Measurements from ENCODE around the gene LRRC27.

The LRRC27 gene

DNA sequence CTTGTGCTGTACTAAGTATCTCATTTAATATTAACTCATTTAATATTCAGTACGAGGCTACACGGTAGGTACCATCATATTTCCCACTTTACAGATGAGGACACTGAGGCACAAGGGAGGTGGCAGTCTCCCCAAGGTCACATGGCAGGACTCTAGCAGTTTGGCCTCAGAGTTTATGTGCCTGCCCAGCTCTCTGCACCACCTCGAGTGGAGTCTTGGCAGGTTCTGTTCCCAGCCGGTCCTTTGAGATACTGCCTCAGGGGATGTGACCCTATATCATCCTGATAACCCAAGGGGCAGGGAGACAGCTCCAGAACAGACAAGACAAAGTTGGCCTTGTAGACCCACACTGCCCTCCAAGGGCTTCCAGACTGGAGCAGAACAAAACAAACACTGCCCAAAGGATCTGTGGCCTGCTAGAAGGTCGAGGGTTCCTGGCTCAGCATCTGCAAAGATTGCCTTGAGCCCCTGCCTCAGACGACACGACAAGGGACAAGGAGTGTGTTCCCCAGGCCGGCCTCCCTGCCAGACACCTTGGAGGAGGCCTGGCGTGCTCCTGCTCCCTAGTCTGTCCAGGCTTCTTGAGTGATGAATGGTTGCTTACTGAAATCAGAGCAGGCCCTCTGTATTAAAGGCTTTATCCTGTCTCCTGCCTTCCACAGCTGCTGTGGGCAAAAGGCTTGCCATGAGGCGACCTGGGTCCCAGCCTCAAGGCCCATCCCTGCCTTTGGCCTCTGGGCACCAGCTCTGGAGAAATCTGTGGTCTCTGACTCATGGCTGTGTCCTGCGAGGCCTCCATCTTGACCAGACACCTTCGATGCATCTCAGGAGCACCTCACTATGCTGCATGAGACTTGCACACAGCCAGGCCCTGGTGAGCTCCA is 61.1 kb downstream of the LRRC27 start:
- no peak for DNase-seq

DNA sequence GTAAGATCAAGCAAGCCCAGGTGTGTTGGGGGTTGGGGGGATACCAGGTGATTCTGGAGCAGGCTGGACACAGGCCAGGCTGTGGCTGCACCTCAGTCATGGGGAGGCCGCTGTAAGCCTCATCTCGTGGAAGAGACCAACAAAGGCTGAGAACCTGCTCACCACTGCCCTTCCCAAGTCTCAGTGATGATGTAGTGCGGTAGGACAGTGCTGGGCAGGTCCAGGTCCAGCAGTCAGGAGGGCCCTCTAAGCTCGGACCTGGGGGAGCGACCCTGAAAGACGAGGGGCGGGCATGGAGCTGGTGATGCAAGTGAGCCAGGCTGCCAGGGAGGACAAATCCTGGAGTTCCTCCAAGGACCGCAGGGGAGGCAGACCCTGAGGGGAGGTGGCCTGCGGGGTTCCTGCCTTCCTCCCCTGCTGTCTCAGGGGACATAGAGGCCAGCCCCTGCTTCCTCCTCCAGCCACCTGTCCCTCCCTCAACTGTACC is 61.7 kb downstream of the LRRC27 start:
- DNase-seq: no peak

DNA sequence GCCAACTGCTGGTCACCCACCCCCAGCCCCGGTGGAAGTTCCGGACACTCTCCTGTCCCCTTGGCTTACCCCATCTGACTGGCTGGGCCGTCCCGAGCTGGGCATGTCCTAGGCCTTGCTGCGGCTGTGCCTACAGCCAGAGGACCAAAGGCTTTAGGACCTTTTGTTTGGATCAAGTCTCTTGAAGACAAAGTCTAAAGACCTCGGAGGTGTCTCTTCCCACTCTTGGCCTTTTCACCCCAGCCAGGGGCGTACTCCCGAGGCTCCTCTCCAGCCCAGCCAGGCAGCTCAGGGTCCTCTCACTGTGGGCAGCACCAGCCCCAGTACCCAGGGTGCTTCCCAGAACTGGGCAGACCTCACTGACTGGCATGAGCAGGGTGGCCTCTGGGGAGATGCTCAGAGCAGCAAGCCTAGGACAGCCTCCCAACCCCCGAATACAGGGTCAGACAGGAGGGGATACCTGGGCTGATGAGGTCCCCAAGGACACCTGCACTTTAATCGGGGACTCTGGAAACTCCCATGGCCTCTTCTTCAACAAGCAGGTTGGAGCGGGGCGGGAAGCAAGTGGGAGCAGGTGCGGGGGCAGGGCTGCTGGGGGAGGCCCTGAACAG is 62.3 kb downstream of the LRRC27 start:
- DNase-seq: no peak

DNA sequence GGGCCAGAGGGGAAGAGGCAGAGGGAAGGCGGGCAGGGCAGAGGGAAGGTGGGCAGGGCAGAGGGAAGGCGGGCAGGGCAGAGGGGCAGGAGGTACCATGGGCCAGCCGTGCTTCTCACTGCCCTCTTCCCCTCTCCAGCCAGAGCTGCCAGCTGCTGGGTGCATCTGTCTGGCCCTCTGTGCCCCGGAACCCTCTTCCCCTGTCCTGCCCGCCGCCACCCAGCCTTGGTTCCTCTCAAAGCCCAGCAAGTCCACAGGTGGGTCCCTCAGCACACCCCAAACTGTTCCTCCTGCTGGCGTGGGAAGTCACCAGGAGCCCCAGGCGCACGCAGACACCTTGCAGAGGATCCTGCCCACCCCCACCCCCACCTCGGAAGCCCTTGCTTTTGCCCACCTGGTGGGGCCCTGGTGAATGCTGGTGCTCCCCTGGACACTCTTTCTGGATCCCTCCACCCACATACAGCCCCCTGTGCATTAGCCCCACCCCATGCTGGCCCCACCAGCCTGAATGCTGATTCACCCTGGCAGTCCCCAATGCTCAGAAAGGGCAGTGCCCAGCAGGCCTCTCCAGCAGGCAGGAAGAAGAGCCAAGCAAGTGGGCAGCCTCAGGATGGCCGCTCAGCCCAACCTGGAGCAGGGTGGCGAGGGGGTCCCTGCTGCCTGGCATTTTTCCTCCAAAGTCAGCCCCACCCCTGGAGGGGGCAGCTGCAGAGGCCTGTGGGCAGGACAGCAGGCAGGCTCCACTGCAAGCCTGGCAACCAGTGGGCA is 63.1 kb downstream of the LRRC27 start:
- DNase-seq: no peak

DNA sequence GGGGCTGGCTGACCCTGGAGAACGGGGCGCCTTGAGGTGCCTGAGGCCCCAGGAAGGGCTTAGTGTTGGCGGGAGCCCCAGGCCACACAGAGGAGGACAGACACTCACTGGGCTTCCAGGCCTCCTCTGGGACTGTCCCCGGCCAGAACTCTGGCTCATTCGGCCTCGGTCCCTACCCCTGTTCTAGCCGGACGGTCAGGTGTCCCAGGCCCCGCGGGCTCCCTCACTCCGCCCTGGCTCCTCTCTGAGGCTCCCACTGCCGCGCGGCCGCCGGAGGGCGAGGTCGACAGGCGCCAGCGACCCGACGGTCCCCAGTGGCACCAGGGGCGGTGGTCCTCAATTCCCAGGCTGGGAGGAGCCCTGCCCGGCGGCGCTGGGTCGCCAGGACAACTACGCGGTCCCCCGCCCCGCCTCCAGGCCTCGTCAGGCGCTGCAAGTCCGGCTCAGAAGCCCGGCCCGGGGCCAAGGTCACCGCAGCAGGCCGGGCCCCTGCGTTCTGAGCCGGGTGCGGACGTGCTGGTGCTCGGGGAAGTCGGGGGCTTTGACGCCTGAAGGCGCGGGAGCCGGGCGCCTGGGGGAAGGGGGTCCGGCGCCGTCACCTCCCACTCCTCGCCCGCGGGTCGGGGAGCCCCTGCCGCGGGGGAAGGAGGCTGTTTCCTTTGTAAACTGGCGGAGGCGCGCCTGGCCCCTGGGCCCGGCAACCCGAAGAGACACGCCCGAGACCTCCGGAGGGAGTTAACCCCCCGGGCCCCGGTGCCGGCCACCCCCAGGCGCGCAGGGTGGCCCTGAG is 63.9 kb downstream of the LRRC27 start:
- DNase-seq: no peak

DNA sequence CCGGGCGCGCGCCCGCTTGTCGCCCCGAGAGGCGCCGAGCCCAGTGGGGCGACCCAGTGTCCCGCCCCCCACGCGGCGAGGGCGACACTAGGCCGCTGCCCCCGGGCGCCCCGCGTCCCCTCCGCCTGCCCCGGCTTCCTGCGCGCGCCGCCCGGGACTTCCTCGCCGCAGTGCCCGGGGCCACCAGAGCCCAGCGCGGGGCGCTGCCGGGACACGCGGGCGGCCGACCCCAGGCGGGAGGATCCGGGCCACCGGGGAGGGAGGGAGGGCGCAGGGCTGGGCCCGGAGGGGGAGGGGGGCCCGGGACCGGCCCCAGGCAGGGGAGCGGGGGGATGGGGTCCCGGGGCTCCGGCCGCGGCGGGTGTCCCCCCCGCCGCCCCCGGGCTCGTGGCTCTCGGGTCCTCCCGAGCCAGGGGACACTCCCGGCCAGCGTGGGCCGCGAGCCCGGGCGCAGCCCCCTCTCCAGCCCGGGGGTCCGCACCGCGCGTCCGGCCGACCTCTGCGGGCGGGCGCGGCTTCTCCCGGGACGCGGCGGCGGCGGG is 64.6 kb downstream of the LRRC27 start:
- no peak for DNase-seq

DNA sequence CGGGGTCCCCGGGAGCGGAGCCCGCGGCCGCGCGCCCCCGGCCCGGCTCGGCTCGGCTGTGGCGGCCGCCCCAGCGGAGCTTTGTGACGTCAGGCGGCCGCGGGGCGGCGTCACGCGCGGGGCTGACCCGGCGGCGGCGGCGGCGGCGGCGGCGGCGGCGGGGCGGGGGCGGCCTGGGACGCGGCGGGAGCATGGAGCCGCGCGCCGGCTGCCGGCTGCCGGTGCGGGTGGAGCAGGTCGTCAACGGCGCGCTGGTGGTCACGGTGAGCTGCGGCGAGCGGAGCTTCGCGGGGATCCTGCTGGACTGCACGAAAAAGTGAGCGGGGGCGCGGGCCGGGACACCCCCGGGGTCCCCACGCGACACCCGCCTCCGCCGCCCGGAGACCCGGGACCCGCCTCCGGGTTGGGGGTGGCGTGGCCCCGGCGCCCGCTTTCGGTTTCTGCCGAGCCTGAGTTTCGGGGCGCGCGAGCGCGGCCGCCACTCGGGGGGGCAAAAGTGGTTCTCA is 65.1 kb downstream of the LRRC27 start, which contains the start of gene PWWP2B:
TSS of gene PWWP2B (plus strand) at position 165 of the 506 bp plus-strand sequence. CDS start at position 192, 27 bp downstream.
- DNase-seq: no peak

DNA sequence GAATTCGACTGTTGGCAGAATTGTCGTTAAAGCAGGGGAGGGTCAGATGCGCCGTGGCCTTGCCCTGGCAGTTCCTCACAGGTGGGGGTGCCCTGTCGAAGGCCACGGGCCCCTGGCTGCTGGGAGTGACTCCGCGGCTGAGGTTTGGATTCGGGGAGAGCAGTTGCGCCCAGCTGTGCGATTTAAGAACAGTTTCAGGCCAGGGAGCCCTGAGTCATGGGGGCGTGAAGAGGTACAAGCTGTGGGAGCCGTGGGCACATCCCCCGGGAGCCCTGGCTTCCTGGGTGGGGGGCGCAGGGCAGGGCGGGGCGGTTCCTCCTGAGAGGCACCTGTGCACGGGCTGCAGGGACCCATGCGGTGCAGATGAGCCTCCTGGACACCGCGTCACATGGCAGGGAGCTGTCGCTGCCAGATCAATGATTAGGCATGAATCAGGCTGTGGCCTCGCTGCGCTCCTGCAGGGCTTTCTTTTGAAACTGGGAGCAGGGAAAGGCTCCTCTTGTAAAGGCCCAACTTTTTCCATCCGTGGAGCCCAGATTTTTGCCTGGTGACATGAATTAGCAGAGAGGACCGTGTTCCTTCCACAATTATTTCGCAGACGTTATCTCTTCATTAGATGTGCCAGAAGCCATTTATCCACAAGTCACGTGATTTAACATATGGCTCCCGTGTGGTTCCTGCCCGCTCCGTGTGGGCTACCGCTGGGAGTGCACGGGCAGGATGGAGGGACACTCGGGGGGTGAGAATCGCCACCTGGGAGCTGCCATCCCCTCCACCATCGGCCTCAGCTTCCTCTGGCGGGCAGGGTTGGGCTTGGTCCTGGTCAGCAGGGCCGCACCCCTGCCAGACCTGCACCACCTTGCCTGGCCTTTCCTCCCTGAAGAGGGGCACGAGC is 65.9 kb downstream of the LRRC27 start:
- DNase-seq: peak; percentile 2

DNA sequence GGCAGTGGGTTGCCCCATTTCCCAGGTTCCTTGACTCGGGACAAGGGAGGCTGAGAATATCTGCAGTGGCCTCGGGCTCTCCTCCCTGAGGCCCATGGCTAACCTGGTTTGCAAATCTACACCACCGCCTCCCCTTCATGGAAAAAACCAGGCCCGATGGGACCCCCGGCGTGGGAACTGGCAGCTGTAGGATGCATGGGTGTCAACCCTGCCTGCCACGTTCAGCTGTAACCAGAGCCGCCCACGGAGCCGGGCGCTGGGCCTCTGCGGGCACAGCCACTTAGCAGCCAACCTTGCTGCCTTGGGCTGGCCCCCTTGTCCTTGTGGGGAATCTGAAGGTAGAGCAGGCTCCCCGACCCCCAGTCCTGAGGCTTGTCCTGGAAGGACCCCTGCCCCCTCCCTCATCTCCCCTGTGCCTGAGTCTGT is 66.6 kb downstream of the LRRC27 start:
- DNase-seq: no peak

DNA sequence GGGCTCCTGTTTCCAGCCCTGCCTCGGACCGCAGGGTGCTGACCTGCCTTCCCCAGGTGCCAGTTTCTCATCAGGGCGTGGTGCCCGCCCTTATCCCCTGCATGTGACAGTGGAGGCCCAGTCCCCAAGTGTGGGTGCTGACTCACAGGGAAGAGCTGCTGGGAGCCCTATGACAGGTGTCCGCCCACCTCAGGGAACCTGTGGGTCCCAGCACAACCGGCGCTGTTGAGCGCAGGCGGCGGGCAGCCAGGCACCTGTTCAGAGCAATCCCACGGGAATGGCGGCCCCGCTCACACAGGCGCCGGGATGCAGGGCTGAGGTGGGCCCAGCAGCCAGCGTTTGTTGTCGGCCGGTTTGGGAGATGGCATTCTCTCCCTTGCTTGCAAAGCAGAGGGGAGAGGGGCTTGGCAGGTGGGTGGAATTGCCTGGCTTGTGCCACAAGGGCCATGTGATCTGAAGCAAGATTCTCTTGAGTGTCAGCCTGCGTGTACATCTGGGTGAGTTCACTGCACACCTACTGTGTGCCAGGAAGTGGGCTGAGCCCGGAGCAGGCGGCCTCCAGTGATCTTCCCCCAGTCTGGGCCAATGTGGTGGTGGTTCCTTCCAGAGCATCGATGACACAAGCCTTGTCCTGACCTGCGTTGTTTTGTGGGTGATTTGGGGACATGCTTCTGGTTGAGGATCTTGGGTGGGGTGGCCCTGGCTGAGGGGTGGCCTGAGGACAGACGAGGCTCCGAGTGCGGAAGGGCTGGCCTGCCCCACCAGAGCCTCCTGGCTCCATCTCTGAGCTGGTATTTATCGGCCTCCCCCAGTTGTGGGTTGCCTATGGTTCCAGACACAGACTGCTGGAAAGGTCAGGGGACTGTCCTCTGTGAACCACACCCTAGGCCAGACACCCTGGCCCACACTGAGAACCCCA is 67.4 kb downstream of the LRRC27 start:
- no peak for DNase-seq

DNA sequence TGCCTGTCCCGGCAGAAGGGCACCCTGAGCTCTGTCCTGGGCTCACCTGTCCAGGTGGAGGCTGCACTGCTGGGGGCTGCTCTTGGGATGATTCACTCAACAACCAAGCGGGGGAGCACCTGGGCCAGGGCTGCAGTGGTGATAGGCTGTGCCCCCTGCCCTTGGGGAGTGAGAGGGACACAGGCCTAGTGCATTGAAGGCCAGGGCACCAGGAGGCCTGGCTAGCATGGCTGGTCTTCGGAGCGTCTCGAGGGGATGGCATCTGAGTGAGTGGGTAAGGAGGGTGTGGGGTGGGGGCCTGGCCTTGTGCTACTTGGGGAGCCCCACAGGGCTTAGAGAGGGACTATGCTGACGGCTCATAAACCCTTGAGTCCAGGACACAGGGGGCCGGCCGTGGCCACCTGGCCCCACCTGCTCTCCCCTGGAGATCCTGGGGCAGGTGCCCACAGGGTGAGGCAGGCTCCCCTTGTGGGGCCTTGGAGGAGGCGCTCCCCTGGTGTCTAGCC is 68.1 kb downstream of the LRRC27 start:
- no peak for DNase-seq

DNA sequence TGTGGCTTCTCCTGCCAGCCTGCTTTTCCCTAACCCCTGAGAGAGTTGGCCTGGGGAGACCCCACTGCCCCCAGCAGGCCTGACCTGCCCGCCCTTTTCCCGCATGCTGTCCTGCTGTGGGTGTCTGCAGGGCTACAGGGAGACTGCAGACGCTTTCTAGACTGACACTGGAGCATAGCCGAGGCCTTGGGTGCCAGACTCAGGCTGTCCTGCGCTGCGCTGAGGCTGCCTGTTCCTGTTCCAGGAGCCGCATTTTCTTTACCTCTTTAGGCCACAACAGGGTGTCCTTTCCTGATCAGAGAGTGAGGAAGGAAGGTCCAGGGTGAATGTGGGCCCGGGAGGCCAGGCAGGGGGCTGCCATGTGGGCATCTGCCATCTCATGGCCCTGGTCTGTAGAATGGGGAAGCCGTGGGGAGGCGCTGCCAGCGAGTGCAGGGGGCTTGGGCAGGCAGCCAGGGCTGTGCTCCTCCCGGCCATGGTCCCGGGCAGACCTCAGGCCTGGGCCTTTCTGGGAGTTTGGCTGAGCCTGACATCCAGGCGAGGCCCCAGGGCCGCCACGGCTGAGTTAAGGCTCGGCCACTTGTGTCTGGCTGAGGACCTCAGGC is 68.7 kb downstream of the LRRC27 start:
- no peak for DNase-seq

DNA sequence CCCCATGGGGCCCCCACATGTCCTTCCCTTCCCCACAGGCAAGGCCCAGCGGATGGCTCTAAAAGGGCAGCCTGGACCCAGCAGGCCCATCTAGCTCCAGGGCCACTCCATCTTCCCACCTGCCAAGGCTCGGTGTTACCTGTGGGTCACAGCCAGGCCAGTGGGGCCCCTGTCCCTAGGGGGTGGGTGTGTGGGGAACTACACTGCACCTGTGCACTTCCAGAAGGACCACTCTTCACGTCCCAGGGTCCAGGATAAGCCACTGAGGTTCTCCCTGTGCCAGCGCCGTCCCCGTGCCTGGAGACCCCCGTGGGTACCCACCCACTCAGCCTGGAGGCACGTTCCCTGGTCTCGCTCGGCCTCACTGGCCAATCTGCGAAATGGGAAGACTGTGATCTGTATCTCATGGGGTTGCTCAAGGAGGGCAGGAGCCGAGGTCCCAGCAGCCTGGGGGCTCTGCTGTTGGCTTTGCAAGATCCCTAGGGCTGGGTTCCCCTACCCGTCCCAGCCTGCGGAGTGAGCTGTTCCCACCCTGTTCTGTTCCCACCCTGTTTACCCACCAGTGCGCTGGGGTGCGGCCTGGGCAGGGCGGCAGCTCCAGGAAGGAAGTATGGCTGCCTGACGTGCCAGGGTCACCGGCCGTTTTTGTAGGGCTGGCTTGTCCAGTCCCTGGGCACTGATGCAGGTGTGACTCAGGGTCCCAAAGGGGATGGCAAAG is 69.6 kb downstream of the LRRC27 start:
- DNase-seq: no peak

DNA sequence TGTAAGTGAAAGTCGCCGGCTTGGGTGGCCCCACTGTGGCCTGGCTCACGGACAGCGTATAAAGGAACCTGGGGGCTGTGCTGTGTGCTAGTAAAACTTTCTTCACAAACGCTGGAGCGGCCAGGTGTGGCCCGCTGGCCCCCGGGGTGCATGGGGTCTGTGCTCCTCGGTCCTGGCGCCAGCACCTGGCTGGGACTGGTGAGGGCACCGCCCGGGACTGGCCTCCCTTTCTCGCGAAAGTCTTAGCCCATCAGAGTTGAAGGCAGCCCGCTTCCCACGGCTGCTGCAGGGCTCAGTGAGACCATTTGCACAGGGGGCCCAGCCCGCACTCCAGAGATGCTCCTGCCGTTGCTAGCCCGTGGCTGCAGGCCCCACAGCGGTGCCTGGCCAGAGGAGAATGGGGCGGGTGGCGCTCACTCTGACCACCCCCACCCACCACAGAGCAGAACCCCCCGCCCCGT is 70.8 kb downstream of the LRRC27 start:
- DNase-seq: no peak

DNA sequence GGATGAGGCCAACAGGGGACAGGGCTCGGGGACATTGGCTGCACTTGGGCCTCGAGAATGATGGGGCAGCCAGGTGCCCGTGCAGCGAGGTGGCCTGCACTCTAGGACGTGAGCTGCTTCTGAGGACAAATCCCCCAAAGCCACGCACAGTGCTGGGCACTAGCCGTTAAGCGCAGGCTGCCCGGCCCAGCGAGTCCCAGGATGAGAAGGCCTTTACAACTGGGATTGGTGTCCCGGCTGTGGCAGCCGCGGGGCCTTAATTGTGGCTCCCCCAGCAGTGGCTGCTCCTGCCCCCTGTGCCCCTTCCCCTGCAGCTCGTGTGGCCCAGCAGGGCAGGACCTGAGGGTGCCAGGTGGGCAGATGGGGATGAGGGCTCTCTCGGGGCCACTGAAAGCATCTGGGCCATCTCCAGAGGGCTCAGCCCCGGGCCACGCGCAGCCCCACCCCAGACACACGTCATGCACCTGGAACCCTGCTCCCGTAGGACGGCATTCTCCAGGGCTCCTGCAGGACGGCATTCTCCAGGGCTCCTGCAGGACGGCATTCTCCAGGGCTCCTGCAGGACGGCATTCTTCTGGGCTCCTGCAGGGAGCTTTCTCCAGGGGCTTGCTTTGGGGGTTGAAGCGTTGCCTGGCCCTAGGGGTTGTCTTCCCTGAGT is 71.6 kb downstream of the LRRC27 start:
- DNase-seq: no peak

DNA sequence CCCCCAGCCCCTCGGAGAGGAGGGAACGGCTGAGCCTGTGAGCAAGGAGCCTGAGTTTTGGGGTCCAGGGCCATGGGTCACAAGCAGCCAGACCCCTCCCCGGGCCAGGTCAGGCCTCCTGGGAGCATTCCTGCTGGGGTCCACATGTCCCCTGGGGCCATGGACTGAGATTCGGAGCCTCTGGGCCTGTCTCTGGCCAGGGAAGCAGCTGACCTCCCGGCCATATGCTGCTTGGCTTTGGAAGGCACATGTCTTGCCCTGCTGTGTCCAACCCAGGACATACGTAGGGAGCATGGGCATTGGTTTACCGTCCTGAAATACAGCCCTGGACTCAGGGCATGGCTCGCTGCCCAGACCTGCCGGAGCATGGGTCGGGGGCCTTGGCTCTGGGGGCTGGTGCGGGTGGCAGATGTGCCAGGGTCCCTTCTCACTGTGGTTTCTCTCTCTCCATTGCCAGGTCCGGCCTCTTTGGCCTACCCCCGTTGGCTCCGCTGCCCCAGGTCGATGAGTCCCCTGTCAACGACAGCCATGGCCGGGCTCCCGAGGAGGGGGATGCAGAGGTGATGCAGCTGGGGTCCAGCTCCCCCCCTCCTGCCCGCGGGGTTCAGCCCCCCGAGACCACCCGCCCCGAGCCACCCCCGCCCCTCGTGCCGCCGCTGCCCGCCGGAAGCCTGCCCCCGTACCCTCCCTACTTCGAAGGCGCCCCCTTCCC is 72.3 kb downstream of the LRRC27 start:
- no peak for DNase-seq

DNA sequence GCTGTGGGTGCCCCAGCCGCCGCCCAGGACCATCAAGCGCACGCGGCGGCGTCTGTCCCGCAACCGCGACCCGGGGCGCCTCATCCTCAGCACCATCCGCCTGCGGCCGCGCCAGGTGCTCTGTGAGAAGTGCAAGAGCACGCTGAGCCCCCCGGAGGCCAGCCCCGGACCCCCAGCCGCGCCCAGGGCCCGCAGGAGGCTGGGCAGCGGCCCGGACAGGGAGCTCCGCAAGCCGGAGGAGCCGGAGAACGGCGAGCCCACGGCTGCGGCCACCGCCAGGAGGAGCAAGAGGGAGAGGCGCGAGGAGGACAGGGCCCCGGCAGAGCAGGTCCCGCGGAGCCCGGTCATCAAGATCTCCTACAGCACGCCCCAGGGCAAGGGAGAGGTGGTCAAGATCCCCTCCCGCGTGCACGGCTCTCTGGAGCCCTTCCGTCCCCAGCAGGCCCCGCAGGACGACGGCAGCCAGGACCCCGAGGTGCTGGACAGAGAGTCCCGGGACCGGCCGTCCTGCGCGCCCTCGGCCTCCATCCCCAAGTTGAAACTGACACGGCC is 73.0 kb downstream of the LRRC27 start:
- no peak for DNase-seq
